ENCODE measurements around the gene TMIE. TPM values are rescaled to one million over a fixed set of nuclear protein-coding genes. Genes with fewer than 3 reads are reported as not detected.

TMIE gene
- total and polyA plus RNA-seq, 10 of the 15 experiments (the other 5 are each of a cell fraction or from before 2014, with no cell fraction given) = not detected

DNA sequence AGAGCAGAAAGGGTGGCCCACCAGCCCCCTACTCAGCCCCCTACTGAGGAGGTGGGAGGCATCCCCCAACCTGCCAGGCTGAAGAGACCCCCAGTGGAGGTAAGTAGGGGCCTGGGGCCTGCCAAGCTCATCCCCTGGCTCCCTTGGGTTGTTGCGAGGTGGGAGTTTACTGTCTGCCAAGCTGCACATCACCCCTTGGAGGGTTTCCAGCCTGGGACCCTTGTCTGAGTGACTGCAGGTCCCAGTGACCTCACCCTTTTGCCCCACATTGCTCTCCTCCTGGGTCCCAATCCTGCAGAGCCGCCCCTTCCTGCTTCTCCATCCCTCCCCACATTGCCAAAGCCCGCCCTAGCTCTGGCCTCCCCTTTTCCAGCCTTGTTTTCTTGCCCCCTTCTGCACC lies 6.7 kb upstream of the TMIE start:
- ChIA-PET CTCF (no interaction called here), RAD21 (ENCODE audit: unreplicated experiment) (no interaction called here), POLR2A (no interaction called here), SMC1A (ENCODE audit: uncharacterized antibody, unreplicated experiment) (no interaction called here)
- Histone ChIP-seq H3K36me3 (ENCODE audit: control insufficient read depth in 2 of 2, insufficient read depth in 2 of 2, low read length in 1 of 2) (no peaks in the 10 kb centered on the region), H3K4me3 (no peak overlapping the region), H3K4me1 (ENCODE audit: control insufficient read depth, insufficient read depth, low read length) (peaks cover 7% of the 10 kb centered on the region), H3K4me2 (ENCODE audit: control insufficient read depth, insufficient read depth) (no peak overlapping the region), H4K20me1 (ENCODE audit: control insufficient read depth, insufficient read depth) (no peaks in the 10 kb centered on the region), H3K79me2 (ENCODE audit: control insufficient read depth, insufficient read depth, low read length) (no peaks in the 10 kb centered on the region), H3K9me3 (replicated peaks; ENCODE audit: control insufficient read depth, insufficient read depth, low read length) (no peaks in the 10 kb centered on the region), H3K27me3 (replicated peaks in 1 of 2; ENCODE audit: control insufficient read depth in 2 of 2, insufficient read depth in 2 of 2, low read length in 1 of 2) (peaks cover 5 to 8% of the 10 kb centered on the region in 2 experiments), H3K9ac (ENCODE audit: control insufficient read depth, insufficient read depth, low read length) (no peak overlapping the region), H2AFZ (ENCODE audit: control insufficient read depth, low read depth, low read length) (no peak overlapping the region), H3K27ac (ENCODE audit: control insufficient read depth, insufficient read depth) (no peak overlapping the region)
- BruUV-seq (replicated peaks) = no TSS peak
- ATAC-seq (no peak), DNase-seq (ENCODE audit: low read depth, low spot score) (no peak), FAIRE-seq (no peak)
- intact Hi-C loops (cut with micrococcal nuclease; ENCODE audit: unreplicated experiment) (no loop called here), in situ Hi-C loops (cut with MboI) (no loop called here)
- 84% methylated on average over 3 of the region's 3 CpGs for WGBS (ENCODE audit: insufficient coverage, insufficient replicate concordance, low lambda C conversion rate, missing lambda C conversion rate)
- TF ChIP-seq, protein P1, sequence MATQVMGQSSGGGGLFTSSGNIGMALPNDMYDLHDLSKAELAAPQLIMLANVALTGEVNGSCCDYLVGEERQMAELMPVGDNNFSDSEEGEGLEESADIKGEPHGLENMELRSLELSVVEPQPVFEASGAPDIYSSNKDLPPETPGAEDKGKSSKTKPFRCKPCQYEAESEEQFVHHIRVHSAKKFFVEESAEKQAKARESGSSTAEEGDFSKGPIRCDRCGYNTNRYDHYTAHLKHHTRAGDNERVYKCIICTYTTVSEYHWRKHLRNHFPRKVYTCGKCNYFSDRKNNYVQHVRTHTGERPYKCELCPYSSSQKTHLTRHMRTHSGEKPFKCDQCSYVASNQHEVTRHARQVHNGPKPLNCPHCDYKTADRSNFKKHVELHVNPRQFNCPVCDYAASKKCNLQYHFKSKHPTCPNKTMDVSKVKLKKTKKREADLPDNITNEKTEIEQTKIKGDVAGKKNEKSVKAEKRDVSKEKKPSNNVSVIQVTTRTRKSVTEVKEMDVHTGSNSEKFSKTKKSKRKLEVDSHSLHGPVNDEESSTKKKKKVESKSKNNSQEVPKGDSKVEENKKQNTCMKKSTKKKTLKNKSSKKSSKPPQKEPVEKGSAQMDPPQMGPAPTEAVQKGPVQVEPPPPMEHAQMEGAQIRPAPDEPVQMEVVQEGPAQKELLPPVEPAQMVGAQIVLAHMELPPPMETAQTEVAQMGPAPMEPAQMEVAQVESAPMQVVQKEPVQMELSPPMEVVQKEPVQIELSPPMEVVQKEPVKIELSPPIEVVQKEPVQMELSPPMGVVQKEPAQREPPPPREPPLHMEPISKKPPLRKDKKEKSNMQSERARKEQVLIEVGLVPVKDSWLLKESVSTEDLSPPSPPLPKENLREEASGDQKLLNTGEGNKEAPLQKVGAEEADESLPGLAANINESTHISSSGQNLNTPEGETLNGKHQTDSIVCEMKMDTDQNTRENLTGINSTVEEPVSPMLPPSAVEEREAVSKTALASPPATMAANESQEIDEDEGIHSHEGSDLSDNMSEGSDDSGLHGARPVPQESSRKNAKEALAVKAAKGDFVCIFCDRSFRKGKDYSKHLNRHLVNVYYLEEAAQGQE (IDR thresholded peaks at IDR 0.05; ENCODE audit: low read depth, low read length) = no peak
- TF ChIP-seq BRCA1 (IDR thresholded peaks at IDR 0.05; ENCODE audit: low read depth, low read length) (no peak), JUND (IDR thresholded peaks at IDR 0.05; ENCODE audit: low read depth, low read length) (no peak), MEF2A (IDR thresholded peaks at IDR 0.05; ENCODE audit: insufficient read depth, low read depth, low read length) (no peak), NRF1 (conservative IDR thresholded peaks at IDR 0.05; ENCODE audit: low read depth, low read length) (no peak), KAT2A (conservative IDR thresholded peaks at IDR 0.05; ENCODE audit: control insufficient read depth, low read depth, low read length) (no peak)
- TF ChIP-seq, protein P2, sequence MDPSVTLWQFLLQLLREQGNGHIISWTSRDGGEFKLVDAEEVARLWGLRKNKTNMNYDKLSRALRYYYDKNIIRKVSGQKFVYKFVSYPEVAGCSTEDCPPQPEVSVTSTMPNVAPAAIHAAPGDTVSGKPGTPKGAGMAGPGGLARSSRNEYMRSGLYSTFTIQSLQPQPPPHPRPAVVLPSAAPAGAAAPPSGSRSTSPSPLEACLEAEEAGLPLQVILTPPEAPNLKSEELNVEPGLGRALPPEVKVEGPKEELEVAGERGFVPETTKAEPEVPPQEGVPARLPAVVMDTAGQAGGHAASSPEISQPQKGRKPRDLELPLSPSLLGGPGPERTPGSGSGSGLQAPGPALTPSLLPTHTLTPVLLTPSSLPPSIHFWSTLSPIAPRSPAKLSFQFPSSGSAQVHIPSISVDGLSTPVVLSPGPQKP (IDR thresholded peaks at IDR 0.05; ENCODE audit: low read depth, low read length) = no peak
- TF ChIP-seq, protein P3, sequence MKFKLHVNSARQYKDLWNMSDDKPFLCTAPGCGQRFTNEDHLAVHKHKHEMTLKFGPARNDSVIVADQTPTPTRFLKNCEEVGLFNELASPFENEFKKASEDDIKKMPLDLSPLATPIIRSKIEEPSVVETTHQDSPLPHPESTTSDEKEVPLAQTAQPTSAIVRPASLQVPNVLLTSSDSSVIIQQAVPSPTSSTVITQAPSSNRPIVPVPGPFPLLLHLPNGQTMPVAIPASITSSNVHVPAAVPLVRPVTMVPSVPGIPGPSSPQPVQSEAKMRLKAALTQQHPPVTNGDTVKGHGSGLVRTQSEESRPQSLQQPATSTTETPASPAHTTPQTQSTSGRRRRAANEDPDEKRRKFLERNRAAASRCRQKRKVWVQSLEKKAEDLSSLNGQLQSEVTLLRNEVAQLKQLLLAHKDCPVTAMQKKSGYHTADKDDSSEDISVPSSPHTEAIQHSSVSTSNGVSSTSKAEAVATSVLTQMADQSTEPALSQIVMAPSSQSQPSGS (IDR thresholded peaks at IDR 0.05; ENCODE audit: low read length) = no peak

Measured in GM12878 (cell line).